Stimulated activated memory B cell treated with anti-CD40 and anti-IgM and Interleukin-4, amounts not matched to agents 10 μg/mL and 1 μg/mL and 100 μg/mL, for 72 hours (primary cell): ENCODE measurements around the gene GSDME.
"Not testable (repeated sequence)": the region's sequence is repeated elsewhere in the genome, so short reads cannot be mapped to it uniquely, and the experiment has no call there.

Source experiments
- ATAC-seq: fragments of 150-1000 bp; cut with Tn5 transposase; 2 replicates; pipeline ENCODE4 v1.10.0; 2021
- H3K27ac Mint-ChIP-seq: one replicate; pipeline ENCODE4 v1.8.0; 2022; ENCODE audit warnings: mild to moderate bottlenecking, mixed read lengths
- H3K27me3 Mint-ChIP-seq: one replicate; pipeline ENCODE4 v1.8.0; 2022; ENCODE audit warnings: mixed read lengths
- H3K36me3 Mint-ChIP-seq: one replicate; pipeline ENCODE4 v1.8.0; 2022; ENCODE audit warnings: mixed read lengths
- H3K4me1 Mint-ChIP-seq: one replicate; pipeline ENCODE4 v1.8.0; 2022; ENCODE audit warnings: mixed read lengths
- H3K4me3 Mint-ChIP-seq: one replicate; pipeline ENCODE4 v1.8.0; 2022; ENCODE audit warnings: mild to moderate bottlenecking, moderate library complexity, mixed read lengths
- H3K9me3 Mint-ChIP-seq: one replicate; pipeline ENCODE4 v1.8.0; 2022; ENCODE audit warnings: mixed read lengths

Gene GSDME

GRCh38 chr7:24739306-24739705, 18.0 kb downstream of the GSDME start:
- Mint-ChIP-seq H3K27ac (no peak overlapping the region), H3K4me3 (no peak overlapping the region), H3K36me3 (peaks cover 5% of the 10 kb centered on the region), H3K4me1 (no peaks in the 10 kb centered on the region), H3K27me3 (peaks cover 8% of the 10 kb centered on the region), H3K9me3 (peaks cover 9% of the 10 kb centered on the region)
- no peak for ATAC-seq

- Mint-ChIP-seq H3K36me3 (peaks cover 5% of the 10 kb centered on the region), H3K9me3 (peaks cover 9% of the 10 kb centered on the region), H3K4me3 (no peak overlapping the region), H3K4me1 (no peaks in the 10 kb centered on the region), H3K27ac (no peak overlapping the region), H3K27me3 (peaks cover 16% of the 10 kb centered on the region)
- no peak for ATAC-seq
These were observed 18.7 kb downstream of the GSDME start for GRCh38 chr7:24738577-24738976.

GRCh38 chr7:24737281-24737680, 20.0 kb downstream of the GSDME start:
- ATAC-seq, result no peak
- Mint-ChIP-seq H3K4me3 (no peak overlapping the region), H3K9me3 (peaks cover 9% of the 10 kb centered on the region), H3K27ac (no peak overlapping the region), H3K27me3 (peaks cover 21% of the 10 kb centered on the region), H3K4me1 (no peaks in the 10 kb centered on the region), H3K36me3 (peaks cover 5% of the 10 kb centered on the region)

- not testable (repeated sequence) for H3K36me3 Mint-ChIP-seq, H3K9me3 Mint-ChIP-seq, H3K27ac Mint-ChIP-seq, H3K4me3 Mint-ChIP-seq, H3K4me1 Mint-ChIP-seq, ATAC-seq
- peaks cover 21% of the 10 kb centered on the region for H3K27me3 Mint-ChIP-seq
These were observed 21.7 kb downstream of the GSDME start for GRCh38 chr7:24735594-24735993.

- Mint-ChIP-seq H3K36me3 (peaks cover 5% of the 10 kb centered on the region), H3K27me3 (peaks cover 26% of the 10 kb centered on the region), H3K4me1 (no peaks in the 10 kb centered on the region), H3K4me3 (no peak overlapping the region), H3K9me3 (peaks cover 9% of the 10 kb centered on the region), H3K27ac (no peak overlapping the region)
- no peak for ATAC-seq
These were observed 23.0 kb downstream of the GSDME start for GRCh38 chr7:24734306-24734705.

GRCh38 chr7:24733414-24734060, 23.7 kb downstream of the GSDME start:
- peaks cover 4% of the 10 kb centered on the region for H3K9me3 Mint-ChIP-seq
- ATAC-seq, result no peak
- no peak overlapping the region for H3K27ac Mint-ChIP-seq
- peaks cover 5% of the 10 kb centered on the region for H3K36me3 Mint-ChIP-seq
- H3K4me3 Mint-ChIP-seq, result no peak overlapping the region
- peaks cover 5% of the 10 kb centered on the region for H3K4me1 Mint-ChIP-seq
- peaks cover 34% of the 10 kb centered on the region for H3K27me3 Mint-ChIP-seq

GRCh38 chr7:24732646-24733413, 24.4 kb downstream of the GSDME start:
- H3K27me3 Mint-ChIP-seq, result peaks cover 36% of the 10 kb centered on the region

GRCh38 chr7:24731313-24731712, 26.0 kb downstream of the GSDME start:
- H3K4me1 Mint-ChIP-seq, result peaks cover 17% of the 10 kb centered on the region
- H3K4me3 Mint-ChIP-seq, result no peak overlapping the region
- H3K27ac Mint-ChIP-seq, result no peak overlapping the region
- peaks cover 5% of the 10 kb centered on the region for H3K36me3 Mint-ChIP-seq
- H3K9me3 Mint-ChIP-seq, result peaks cover 2% of the 10 kb centered on the region
- H3K27me3 Mint-ChIP-seq, result peaks cover 36% of the 10 kb centered on the region
- no peak for ATAC-seq

More at GRCh38 chr7:24732646-24733413, 24.4 kb downstream of the GSDME start:
- Mint-ChIP-seq H3K4me1 (peaks cover 7% of the 10 kb centered on the region), H3K36me3 (peaks cover 5% of the 10 kb centered on the region), H3K27ac (no peak overlapping the region), H3K9me3 (peaks cover 2% of the 10 kb centered on the region), H3K4me3 (no peak overlapping the region)
- no peak for ATAC-seq

- no peak for ATAC-seq
- Mint-ChIP-seq H3K9me3 (no peaks in the 10 kb centered on the region), H3K36me3 (peaks cover 5% of the 10 kb centered on the region), H3K27me3 (peaks cover 34% of the 10 kb centered on the region), H3K4me1 (peaks cover 17% of the 10 kb centered on the region), H3K4me3 (no peak overlapping the region), H3K27ac (no peak overlapping the region)
These were observed 27.3 kb downstream of the GSDME start for GRCh38 chr7:24730018-24730369.

GRCh38 chr7:24729365-24730017, 27.8 kb downstream of the GSDME start:
- H3K36me3 Mint-ChIP-seq, result peaks cover 2% of the 10 kb centered on the region
- peaks cover 3% of the 10 kb centered on the region for H3K9me3 Mint-ChIP-seq
- H3K4me1 Mint-ChIP-seq, result peaks cover 17% of the 10 kb centered on the region
- peaks cover 29% of the 10 kb centered on the region for H3K27me3 Mint-ChIP-seq
- no peak overlapping the region for H3K4me3 Mint-ChIP-seq
- H3K27ac Mint-ChIP-seq, result no peak overlapping the region
- no peak for ATAC-seq

- no peaks in the 10 kb centered on the region for H3K36me3 Mint-ChIP-seq
- ATAC-seq, result no peak
- no peak overlapping the region for H3K27ac Mint-ChIP-seq
- H3K9me3 Mint-ChIP-seq, result peaks cover 3% of the 10 kb centered on the region
- H3K4me3 Mint-ChIP-seq, result no peak overlapping the region
- peaks cover 22% of the 10 kb centered on the region for H3K27me3 Mint-ChIP-seq
- H3K4me1 Mint-ChIP-seq, result peaks cover 17% of the 10 kb centered on the region
These were observed 28.5 kb downstream of the GSDME start for GRCh38 chr7:24728503-24729364.

- Mint-ChIP-seq H3K27me3 (peaks cover 15% of the 10 kb centered on the region), H3K4me1 (peaks cover 17% of the 10 kb centered on the region), H3K9me3 (peaks cover 3% of the 10 kb centered on the region), H3K27ac (no peak overlapping the region), H3K36me3 (no peaks in the 10 kb centered on the region), H3K4me3 (no peak overlapping the region)
- no peak for ATAC-seq
These were observed 29.2 kb downstream of the GSDME start for GRCh38 chr7:24728121-24728500.

- Mint-ChIP-seq H3K36me3 (no peaks in the 10 kb centered on the region), H3K27me3 (peaks cover 15% of the 10 kb centered on the region), H3K27ac (no peak overlapping the region), H3K4me3 (no peak overlapping the region), H3K4me1 (peaks cover 17% of the 10 kb centered on the region), H3K9me3 (peaks cover 3% of the 10 kb centered on the region)
- ATAC-seq, result peak; percentile 69
These were observed 29.8 kb downstream of the GSDME start for GRCh38 chr7:24727154-24728120.

- H3K4me1 Mint-ChIP-seq, result peaks cover 30% of the 10 kb centered on the region
These were observed 31.6 kb downstream of the GSDME start for GRCh38 chr7:24725554-24726241.

More at GRCh38 chr7:24725554-24726241, 31.6 kb downstream of the GSDME start:
- Mint-ChIP-seq H3K36me3 (no peaks in the 10 kb centered on the region), H3K27ac (no peak overlapping the region), H3K27me3 (peaks cover 15% of the 10 kb centered on the region), H3K9me3 (peaks cover 3% of the 10 kb centered on the region), H3K4me3 (no peak overlapping the region)
- no peak for ATAC-seq
